GM18951 (cell line): ENCODE measurements around the gene TMEM54.

ENCODE experiments used
- POLR2A ChIP-seq: IDR thresholded peaks from 4 replicates; pipeline ENCODE4 v1.6.1; 2011; ENCODE audit warnings: mild to moderate bottlenecking; ENCODE audit not compliant: insufficient read length, insufficient read depth; ENCODE audit errors: extremely low read depth
- in situ Hi-C: fragments of 300-500 bp; cut with MboI; formaldehyde crosslinking; loops from one replicate; pipeline ENCODE4 v1.12.0; 2022; ENCODE audit warnings: low sequenced_read_pairs, mixed read lengths, inconsistent platforms; ENCODE audit not compliant: unreplicated experiment

TMEM54 gene

GRCh38 chr1:32874860-32875752, 26.1 kb downstream of the TMEM54 start:
- no peak for TF ChIP-seq POLR2A
- in situ Hi-C loops, result no loop called here

GRCh38 chr1:32873484-32873883, 27.7 kb downstream of the TMEM54 start:
- TF ChIP-seq POLR2A, result no peak
- in situ Hi-C loops, result no loop called here

GRCh38 chr1:32872192-32872460, 29.1 kb downstream of the TMEM54 start:
- TF ChIP-seq POLR2A, result no peak
- in situ Hi-C loops, result no loop called here

GRCh38 chr1:32871364-32872191, 29.6 kb downstream of the TMEM54 start:
- TF ChIP-seq POLR2A, result no peak
- in situ Hi-C loops, result no loop called here

- no peak for TF ChIP-seq POLR2A
- in situ Hi-C loops, result no loop called here
Observed at GRCh38 chr1:32870615-32871363, 30.4 kb downstream of the TMEM54 start, which contains the start of gene FNDC5. Gene FNDC5, minus strand, starts transcription at chr1:32870912.

GRCh38 chr1:32869923-32870614, 31.1 kb downstream of the TMEM54 start:
- in situ Hi-C loops, result no loop called here
- TF ChIP-seq POLR2A, result no peak

GRCh38 chr1:32868806-32869455, 32.3 kb downstream of the TMEM54 start:
- in situ Hi-C loops, result no loop called here
- TF ChIP-seq POLR2A, result no peak

GRCh38 chr1:32868085-32868484, 33.1 kb downstream of the TMEM54 start:
- in situ Hi-C loops, result no loop called here
- no peak for TF ChIP-seq POLR2A

- TF ChIP-seq POLR2A, result no peak
- in situ Hi-C loops, result no loop called here
Observed at GRCh38 chr1:32867671-32868070, 33.5 kb downstream of the TMEM54 start.

GRCh38 chr1:32867151-32867550, 34.0 kb downstream of the TMEM54 start:
- TF ChIP-seq POLR2A, result no peak
- in situ Hi-C loops, result no loop called here

GRCh38 chr1:32865639-32866405, 35.4 kb downstream of the TMEM54 start:
- in situ Hi-C loops, result no loop called here
- TF ChIP-seq POLR2A, result no peak

GRCh38 chr1:32864375-32865019, 36.7 kb downstream of the TMEM54 start:
- no peak for TF ChIP-seq POLR2A
- in situ Hi-C loops, result no loop called here

GRCh38 chr1:32863881-32864245, 37.3 kb downstream of the TMEM54 start:
- in situ Hi-C loops, result no loop called here
- TF ChIP-seq POLR2A, result no peak
